Measurements from ENCODE around the gene PRKN. TPM values are rescaled to one million over a fixed set of nuclear protein-coding genes. Genes with fewer than 3 reads are reported as not detected.

Gene PRKN
- total RNA-seq, 3 donors from 2014 or later = 5.2 to 10.2 (median 8.1) TPM

DNA sequence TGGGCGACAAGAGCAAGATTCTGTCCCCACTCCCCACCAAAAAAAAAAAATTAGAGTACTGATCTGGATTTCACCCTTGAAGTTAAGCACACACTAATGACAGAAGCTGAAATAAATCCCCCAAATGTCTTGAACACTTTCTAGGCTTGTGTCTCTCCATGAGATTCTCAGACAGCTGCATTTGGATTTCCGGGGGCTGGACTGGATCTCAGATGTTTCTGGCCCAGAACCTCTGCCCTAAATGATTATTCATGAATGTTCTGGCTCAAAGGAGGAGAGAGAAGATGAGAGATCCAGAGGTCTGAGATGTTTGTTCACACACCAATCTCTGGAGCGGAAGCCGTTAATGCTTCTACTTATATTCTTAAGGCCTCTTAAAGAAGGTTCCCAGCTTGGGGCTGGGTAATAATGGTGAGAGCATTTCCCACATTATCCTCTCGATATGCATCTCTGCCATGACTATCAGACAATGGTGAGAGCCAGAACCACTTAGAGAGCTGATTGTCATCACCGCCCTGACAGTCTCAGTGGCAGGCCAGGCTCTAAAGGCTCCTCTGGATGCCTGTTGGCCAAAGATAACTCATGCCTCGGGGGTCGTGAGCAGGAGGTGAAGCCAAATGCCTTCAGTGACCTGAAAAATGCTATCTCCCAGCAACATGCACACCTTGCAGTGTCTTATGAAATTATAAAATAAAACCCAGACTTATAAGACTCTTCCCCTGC lies 1325.8 kb downstream of the PRKN start:
- intact Hi-C loops (cut with DNase I, micrococcal nuclease) = no loop called here
- peaks cover 5% of the 10 kb centered on the region for H3K9me3 ChIP-seq
- ATAC-seq (no peak), DNase-seq (no peak)
- H3K4me3 ChIP-seq = no peak overlapping the region
- no peaks in the 10 kb centered on the region for H3K36me3 ChIP-seq (ENCODE audit: low read depth)
- no peaks in the 10 kb centered on the region for H3K4me1 ChIP-seq (ENCODE audit: low read depth)
- TF ChIP-seq, protein P1, sequence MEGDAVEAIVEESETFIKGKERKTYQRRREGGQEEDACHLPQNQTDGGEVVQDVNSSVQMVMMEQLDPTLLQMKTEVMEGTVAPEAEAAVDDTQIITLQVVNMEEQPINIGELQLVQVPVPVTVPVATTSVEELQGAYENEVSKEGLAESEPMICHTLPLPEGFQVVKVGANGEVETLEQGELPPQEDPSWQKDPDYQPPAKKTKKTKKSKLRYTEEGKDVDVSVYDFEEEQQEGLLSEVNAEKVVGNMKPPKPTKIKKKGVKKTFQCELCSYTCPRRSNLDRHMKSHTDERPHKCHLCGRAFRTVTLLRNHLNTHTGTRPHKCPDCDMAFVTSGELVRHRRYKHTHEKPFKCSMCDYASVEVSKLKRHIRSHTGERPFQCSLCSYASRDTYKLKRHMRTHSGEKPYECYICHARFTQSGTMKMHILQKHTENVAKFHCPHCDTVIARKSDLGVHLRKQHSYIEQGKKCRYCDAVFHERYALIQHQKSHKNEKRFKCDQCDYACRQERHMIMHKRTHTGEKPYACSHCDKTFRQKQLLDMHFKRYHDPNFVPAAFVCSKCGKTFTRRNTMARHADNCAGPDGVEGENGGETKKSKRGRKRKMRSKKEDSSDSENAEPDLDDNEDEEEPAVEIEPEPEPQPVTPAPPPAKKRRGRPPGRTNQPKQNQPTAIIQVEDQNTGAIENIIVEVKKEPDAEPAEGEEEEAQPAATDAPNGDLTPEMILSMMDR (IDR thresholded peaks at IDR 0.05) = no peak

DNA sequence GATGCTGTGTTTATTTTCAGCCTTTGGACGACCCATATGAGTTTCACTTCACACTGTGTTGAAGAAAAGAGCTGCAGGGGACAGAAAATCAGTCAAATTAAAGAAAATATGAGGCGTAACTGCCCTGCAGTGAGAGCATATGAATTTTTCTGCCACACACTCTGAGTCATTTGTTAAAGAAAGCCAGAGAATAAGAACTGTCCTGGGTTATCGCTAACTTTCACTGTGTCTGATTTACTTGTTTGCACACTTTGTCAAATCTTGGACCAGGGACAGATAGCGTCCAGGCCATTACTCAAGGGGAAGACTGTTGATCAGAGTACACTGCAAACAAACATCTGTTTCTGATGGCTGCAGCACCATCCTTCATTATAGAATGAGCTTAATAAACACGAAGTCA lies 1326.9 kb downstream of the PRKN start:
- TF ChIP-seq, protein P1 (IDR thresholded peaks at IDR 0.05) = no peak
- Histone ChIP-seq H3K4me1 (ENCODE audit: low read depth) (no peaks in the 10 kb centered on the region), H3K4me3 (no peak overlapping the region), H3K9me3 (peaks cover 5% of the 10 kb centered on the region), H3K36me3 (ENCODE audit: low read depth) (no peaks in the 10 kb centered on the region)
- intact Hi-C loops (cut with DNase I, micrococcal nuclease) = no loop called here
- ATAC-seq = no peak
- DNase-seq = no peak

DNA sequence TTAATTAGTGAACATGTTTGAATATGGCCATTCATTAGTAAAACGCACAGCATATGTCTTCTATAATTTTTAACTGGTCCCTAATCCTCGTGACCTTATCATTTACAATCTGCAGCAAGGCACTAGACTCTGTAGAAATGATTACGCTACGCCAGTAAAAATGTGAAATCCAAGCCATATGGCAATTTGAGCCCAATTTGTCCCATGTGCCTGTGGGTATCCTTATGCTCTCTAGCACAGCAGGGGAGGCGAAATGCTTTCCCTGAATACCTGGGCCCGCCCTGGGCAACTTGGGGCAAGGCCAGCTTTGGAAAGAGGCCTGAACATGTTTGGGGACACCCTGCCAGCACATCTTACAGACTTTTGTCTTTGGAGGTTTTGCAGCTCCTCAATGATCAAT lies 1331.0 kb downstream of the PRKN start:
- H3K4me1 ChIP-seq (ENCODE audit: low read depth) = no peaks in the 10 kb centered on the region
- H3K4me3 ChIP-seq = no peak overlapping the region
- no peaks in the 10 kb centered on the region for H3K9me3 ChIP-seq
- no peaks in the 10 kb centered on the region for H3K36me3 ChIP-seq (ENCODE audit: low read depth)
- ATAC-seq (no peak), DNase-seq (no peak)
- TF ChIP-seq, protein P1 (IDR thresholded peaks at IDR 0.05) = no peak
- intact Hi-C loops (cut with DNase I, micrococcal nuclease) = no loop called here

DNA sequence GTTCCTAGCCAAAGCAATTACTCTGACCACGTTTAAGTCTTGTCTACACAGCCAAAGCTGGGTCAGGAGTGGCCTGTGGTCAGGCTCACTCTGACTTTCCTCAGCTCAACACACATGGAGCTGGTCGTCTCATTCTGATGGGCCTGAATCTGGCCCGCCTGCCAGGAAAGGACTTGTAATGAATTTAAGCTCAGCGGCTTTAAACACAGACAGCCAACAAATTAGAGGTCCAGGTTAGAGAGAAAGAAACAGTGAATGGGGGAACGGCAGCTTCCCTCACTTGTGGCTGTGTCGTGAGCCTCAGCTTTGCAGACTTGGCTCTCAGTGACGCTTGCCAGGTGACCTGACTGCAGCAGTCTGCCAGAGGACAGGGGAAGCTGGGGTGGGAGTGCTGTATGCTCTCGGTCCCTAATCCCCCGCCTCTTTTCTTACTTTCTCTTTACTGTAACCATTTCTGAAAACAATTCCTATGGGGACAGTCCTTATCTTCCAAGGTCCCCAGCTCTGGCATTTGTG lies 1331.8 kb downstream of the PRKN start:
- intact Hi-C loops (cut with DNase I, micrococcal nuclease) = no loop called here
- ATAC-seq (no peak), DNase-seq (no peak)
- TF ChIP-seq, protein P1 (IDR thresholded peaks at IDR 0.05) = no peak
- Histone ChIP-seq H3K4me1 (ENCODE audit: low read depth) (no peaks in the 10 kb centered on the region), H3K36me3 (ENCODE audit: low read depth) (no peaks in the 10 kb centered on the region), H3K4me3 (no peak overlapping the region), H3K9me3 (no peaks in the 10 kb centered on the region)

DNA sequence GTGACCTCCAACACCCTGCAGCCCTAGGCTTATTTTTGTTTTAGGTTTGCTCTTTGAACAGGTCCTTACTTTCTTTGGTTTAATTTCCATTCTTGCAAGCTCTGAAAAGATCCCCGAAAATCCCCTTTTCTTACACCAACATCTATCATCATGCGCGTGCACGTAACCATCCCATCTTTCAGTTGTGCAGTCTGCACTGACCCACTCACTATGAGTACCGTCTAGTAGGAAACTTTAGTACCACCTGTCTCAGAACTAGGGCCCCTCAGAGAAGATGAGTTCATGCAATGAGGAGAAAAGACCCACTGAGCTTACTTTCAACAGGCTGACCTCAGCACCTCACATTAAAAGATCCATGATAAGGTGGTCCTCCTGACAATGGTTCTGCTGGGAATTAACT lies 1333.1 kb downstream of the PRKN start:
- DNase-seq (no peak), ATAC-seq (no peak)
- TF ChIP-seq, protein P1 (IDR thresholded peaks at IDR 0.05) = no peak
- Histone ChIP-seq H3K4me1 (ENCODE audit: low read depth) (no peaks in the 10 kb centered on the region), H3K4me3 (no peak overlapping the region), H3K9me3 (no peaks in the 10 kb centered on the region), H3K36me3 (ENCODE audit: low read depth) (no peaks in the 10 kb centered on the region)
- intact Hi-C loops (cut with DNase I, micrococcal nuclease) = no loop called here
